ENCODE results near the gene DPP8.
"Not testable (repeated sequence)": the region's sequence is repeated elsewhere in the genome, so short reads cannot be mapped to it uniquely, and the experiment has no call there.

DPP8 gene

DNA sequence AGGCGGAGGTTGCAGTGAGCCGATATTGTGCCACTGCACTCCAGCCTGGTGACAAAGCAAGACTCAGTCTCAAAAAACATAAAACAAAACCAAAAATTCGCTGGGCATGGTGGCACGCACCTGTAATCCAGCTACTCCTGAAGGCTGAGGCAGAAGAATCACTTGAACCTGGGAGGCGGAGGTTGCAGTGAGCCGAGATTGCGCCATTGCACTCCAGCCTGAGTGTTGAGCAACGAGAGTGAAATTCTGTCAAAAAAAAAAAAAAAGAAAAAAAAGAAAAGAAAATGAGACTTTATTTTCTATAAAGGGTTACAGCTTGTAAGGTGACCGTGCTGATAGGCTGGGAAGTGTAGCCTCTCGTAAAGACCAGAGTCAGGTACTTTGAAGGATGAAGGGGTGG, 6.7 kb upstream of the DPP8 start:
- DNase-seq = no peak

DNA sequence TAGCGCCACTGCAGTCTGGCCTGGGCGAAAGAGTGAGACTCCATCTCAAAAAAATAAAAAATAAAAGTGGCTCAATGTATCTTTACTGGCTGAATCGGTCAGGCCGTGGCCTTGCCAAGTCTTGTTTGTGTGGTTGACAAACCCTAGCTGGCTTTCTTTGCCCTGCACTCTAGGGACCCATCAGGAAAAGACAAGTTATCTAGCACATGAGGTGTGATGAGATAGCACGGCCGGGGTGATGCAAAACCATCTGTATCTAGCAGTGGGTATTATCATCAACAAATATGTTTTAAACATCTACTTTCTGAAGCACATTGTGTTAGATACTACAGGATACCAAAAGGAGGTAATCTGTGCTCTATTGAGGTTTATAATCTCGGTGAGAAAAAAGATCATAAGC, 3.9 kb upstream of the DPP8 start:
- no peak for DNase-seq

DNA sequence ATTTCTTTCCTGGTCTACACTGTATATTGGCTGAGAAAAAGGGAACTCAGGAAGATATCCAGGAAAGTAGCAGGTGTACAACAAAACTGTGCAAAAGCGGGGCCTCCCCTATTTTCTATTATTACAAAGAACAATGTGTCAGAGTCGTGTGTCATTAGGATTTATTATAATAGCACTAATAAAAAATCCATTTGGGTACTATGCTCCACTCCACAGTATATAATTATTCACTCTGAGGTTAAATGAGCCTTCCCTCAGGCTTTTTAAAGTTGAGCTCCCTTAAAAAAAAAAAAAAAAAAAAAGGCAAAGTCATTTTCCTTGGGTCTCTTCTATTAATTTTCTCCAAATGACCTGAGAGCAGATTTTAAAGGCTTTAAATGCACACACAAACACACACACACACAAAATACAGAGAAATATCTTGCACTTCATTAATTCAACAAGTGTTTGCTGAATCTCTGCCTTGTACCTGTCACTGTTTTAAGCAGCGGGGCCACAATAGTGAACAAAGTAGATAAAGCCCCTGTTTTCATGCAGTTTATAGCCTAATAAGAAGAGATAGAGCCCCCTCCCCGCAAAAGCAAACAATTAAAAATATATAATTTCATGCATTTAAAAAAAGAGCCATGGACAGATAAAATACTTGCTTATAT, 1.3 kb upstream of the DPP8 start:
- no peak for DNase-seq

DNA sequence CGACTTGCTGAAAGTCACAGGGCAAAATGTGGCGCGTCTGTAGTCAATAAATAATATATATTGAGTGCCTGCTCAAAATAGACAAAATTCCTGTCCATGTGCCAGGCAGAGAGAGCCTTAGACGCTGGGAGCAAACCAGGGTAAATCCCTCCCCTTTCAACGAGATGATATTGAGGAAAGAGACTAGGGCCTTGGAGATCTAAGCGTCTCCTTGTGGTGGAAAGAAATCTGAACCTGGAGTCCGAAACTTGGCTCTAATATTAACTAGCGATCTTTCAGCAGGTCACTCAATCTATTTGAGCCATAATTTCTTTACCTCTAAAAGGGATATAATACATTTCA, 348 bp upstream of the DPP8 start:
- no peak for DNase-seq

- DNase-seq = no peak
Measured at GRCh38 chr15:65512807-65513416, 4.6 kb downstream of the DPP8 start.

DNA sequence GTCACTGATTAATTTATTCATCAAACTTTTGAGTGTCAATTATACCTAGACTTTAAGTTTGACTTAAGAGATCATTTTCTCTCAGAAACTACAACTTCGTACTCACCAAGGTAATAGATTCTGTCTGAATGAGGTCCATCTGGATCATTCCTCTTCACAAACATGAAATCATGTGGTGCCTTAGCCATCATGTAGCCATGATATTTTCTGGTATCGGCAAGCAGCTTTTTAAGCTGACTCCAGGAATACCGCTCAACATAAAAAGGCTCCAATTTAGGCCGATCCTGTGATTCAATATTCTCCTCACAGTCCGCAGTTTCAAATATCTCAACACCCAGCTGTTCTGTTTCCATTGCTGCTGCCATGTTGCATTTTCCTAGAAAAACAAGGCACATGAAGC, 5.3 kb downstream of the DPP8 start:
- DNase-seq = no peak

- no peak for DNase-seq
Measured at GRCh38 chr15:65509321-65509720, 8.2 kb downstream of the DPP8 start.

DNA sequence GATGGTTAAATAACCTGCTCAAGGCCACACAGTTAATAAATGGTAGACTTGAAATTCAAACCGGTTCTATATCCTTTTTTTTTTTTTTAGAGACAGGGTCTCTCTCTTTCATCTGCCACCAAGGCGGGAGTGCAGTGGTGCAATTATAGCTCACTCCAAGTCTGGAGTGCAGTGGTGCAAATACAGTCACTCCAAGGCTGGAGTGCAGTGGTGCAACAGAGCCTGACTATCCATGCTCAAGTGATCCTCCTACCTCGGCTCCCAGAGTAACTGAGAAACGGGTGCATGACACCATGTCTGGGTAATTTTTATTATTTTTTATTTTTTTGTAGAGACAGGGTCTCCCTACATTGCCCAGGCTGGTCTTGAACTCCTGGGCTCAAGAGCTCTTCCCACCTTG, 23.4 kb downstream of the DPP8 start:
- no peak for DNase-seq

DNA sequence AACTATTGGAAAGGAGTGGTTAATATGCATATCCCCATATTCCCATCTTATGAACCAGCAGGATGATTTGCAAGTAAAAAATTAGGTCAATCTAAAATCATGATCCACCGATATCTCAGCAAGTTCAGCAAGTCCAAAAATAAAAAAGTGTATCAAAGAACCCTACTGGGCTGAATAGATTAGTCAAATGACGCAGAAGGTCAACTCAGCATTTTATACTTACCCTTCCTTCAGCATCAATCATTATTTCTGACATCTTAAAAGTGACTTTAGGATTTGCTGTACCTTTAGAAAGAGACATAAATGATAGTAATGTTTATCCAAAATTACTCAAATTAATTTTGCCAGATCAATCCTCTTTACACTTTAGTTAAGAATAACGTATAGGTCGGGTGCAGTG, 32.6 kb downstream of the DPP8 start:
- DNase-seq = no peak

DNA sequence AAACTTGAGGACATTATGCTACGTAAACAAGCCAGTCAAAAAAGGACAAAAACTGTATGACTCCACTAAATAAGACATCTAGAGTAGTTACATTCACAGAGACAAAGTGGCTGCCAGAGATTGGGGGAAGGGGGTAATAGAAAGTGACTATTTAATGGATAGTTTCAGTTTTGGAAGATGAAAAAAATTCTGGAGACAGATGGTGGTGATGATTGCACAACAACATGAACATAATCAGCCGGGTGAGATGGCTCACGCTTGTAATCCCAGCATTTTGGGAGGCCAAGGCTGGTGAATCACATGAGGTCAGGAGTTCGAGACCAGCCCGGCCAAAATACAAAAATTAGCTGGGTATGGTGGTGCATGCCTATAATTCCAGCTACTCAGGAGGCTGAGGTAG, 40.6 kb downstream of the DPP8 start:
- no peak for DNase-seq

- DNase-seq = no peak
Measured at GRCh38 chr15:65470866-65471265, 46.6 kb downstream of the DPP8 start.

GRCh38 chr15:65468229-65468909, 49.1 kb downstream of the DPP8 start:
- DNase-seq = no peak

DNA sequence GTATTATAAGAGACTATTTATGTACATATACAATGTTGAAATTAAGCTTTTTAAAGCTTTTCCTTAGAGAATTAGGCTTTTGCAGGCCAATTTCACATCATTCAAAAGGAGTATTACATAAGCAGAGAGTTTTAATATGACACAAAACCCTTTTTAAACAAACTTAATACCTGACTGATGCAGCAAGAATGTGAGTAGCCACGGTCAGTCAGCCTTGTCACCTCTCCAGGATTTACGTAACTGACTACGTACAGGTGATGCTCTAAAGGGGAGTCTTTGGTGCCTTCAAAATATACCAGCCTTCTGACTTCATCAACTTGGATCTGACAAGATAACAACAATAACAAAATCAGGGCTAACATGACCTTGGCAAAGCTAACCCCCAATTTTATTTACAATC, 50.6 kb downstream of the DPP8 start:
- no peak for DNase-seq

- DNase-seq = not testable (repeated sequence)
Measured at GRCh38 chr15:65463096-65463495, 54.4 kb downstream of the DPP8 start.

DNA sequence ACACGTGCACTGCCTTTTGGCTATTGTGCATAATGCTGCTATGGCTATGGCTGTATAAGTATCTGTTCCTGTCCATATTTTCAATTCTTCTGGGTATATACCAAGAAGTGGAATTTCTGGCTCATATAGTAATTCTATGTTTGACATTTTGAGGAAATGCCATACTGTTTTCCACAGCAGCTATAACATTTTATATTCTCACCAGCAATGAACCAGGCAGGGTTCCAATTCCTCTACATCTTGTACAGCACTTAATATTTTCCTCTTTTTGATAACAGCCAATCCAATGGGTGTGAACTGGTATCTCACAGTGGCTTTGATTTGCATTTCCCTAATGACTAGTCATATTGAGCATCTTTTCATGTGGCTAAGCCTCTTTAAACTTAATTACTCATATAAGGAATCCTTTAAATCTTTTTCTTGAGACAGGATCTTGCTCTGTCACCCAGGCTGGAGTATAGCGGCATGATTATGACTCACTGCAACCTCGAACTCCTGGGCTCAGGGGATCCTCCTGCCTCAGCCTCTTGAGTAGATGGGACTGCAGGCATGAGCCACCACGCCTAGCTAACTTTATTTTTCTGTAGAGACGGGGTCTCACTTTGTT, 56.6 kb downstream of the DPP8 start:
- no peak for DNase-seq

GRCh38 chr15:65455256-65455655, 62.2 kb downstream of the DPP8 start:
- DNase-seq = not testable (repeated sequence)

GRCh38 chr15:65451989-65452388, 65.5 kb downstream of the DPP8 start:
- DNase-seq = no peak

- DNase-seq = no peak
Measured at GRCh38 chr15:65450556-65450955, 66.9 kb downstream of the DPP8 start.

GRCh38 chr15:65447145-65447544, 70.3 kb downstream of the DPP8 start:
- no peak for DNase-seq

DNA sequence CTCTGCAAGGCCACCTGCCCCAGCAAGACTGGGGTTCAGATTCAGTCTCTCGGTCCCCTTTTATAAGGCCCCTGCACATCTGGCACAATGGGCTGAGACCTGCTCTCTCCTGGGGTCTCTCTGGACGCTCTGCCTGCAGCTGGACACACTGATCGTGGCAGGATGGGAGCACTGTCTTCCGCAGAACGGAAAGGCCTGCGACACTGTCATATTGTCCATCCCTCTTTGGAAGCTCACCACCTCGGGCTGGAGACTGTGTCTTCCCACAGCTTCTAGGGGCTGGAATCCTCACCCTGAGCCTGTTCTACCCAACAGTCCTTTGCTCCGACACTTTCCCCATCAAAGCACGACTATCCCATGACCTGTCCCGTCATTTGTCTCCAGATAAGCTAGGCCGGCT, 83.3 kb downstream of the DPP8 start:
- DNase-seq = no peak

GRCh38 chr15:65431731-65432130, 85.8 kb downstream of the DPP8 start:
- no peak for DNase-seq

DNA sequence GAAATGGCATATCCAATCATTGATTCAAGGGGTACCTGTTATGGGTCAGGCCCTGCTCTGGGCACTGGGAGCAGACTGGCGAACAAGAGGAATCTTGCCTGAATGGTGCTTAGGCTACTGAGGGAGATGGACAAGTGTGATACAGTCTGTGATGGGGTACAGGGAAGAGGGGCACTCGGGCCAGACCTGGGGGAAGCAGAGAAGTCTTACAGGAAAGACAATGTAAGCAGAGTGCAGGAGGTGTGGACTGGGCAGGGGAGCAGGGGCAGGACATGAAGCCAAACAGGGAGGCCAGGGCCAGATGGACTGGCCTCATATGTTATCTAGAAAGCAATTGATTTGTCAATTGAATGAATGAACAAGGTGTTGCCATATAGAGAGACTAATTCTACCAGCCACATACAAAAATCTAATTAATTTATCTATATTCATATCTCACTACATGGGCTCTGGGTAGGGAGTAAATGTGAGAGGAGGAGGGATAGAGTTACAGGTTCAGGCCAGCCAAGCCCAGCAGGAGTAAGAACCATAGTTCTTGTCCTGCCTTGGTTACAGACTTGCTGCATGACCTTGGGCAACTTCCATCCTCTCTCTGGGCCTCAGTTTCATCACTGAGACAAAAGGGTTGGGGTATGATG, 91.2 kb downstream of the DPP8 start:
- no peak for DNase-seq

GRCh38 chr15:65424683-65425082, 92.8 kb downstream of the DPP8 start:
- DNase-seq = no peak
